ENCODE measurements around the gene ZGLP1. TPM values are rescaled to one million over a fixed set of nuclear protein-coding genes. Genes with fewer than 3 reads are reported as not detected.

Gene ZGLP1
- total RNA-seq, 1 donor from 2014 or later = 0.35 TPM

- H3K4me3 ChIP-seq (ENCODE audit: low read depth, low read length) = no peak overlapping the region
- DNase-seq (ENCODE audit: low read depth) = peak; percentile 58
- no peak for TF ChIP-seq CTCF (conservative IDR thresholded peaks at IDR 0.05; ENCODE audit: low read depth, low read length)
Measured at GRCh38 chr19:10260141-10260584, 49.5 kb downstream of the ZGLP1 start.

GRCh38 chr19:10259162-10259905 is 50.3 kb downstream of the ZGLP1 start:
- no peak overlapping the region for H3K4me3 ChIP-seq (ENCODE audit: low read depth, low read length)
- peak; percentile 81 for TF ChIP-seq CTCF (conservative IDR thresholded peaks at IDR 0.05; ENCODE audit: low read depth, low read length)
- no peak for DNase-seq (ENCODE audit: low read depth)

GRCh38 chr19:10258080-10258710 is 51.4 kb downstream of the ZGLP1 start:
- no peak for TF ChIP-seq CTCF (conservative IDR thresholded peaks at IDR 0.05; ENCODE audit: low read depth, low read length)
- no peak for DNase-seq (ENCODE audit: low read depth)
- H3K4me3 ChIP-seq (ENCODE audit: low read depth, low read length) = no peak overlapping the region

GRCh38 chr19:10256970-10257615 is 52.5 kb downstream of the ZGLP1 start:
- no peak overlapping the region for H3K4me3 ChIP-seq (ENCODE audit: low read depth, low read length)
- no peak for TF ChIP-seq CTCF (conservative IDR thresholded peaks at IDR 0.05; ENCODE audit: low read depth, low read length)
- no peak for DNase-seq (ENCODE audit: low read depth)

GRCh38 chr19:10256551-10256950 is 53.1 kb downstream of the ZGLP1 start:
- H3K4me3 ChIP-seq (ENCODE audit: low read depth, low read length) = no peak overlapping the region
- TF ChIP-seq CTCF (conservative IDR thresholded peaks at IDR 0.05; ENCODE audit: low read depth, low read length) = no peak
- no peak for DNase-seq (ENCODE audit: low read depth)

- H3K4me3 ChIP-seq (ENCODE audit: low read depth, low read length) = no peak overlapping the region
- TF ChIP-seq CTCF (conservative IDR thresholded peaks at IDR 0.05; ENCODE audit: low read depth, low read length) = no peak
- DNase-seq (ENCODE audit: low read depth) = no peak
Measured at GRCh38 chr19:10255358-10255757, 54.3 kb downstream of the ZGLP1 start.

Other genes starting within 250 kb of the ZGLP1 start
- gene SHFL, start 223.5 kb downstream of the ZGLP1 start, total RNA-seq = 10.3 and 28.7 TPM in 2 replicates
- gene ANGPTL6, start 207.1 kb downstream of the ZGLP1 start, total RNA-seq = 0.22 and 0.23 TPM in 2 replicates
- gene PPAN, start 203.5 kb downstream of the ZGLP1 start, total RNA-seq = 38.1 and 59.6 TPM in 2 replicates
- 2.0 and 4.5 TPM in 2 replicates for gene P2RY11, start 198.1 kb downstream of the ZGLP1 start, total RNA-seq
- 229 and 283 TPM in 2 replicates for gene EIF3G, start 189.9 kb downstream of the ZGLP1 start, total RNA-seq
- gene DNMT1, start 114.9 kb downstream of the ZGLP1 start, total RNA-seq = 154 and 198 TPM in 2 replicates
- 2.5 and 3.0 TPM in 2 replicates for gene S1PR2, start 78.5 kb downstream of the ZGLP1 start, total RNA-seq
- gene MRPL4, start 57.6 kb downstream of the ZGLP1 start, total RNA-seq = 104 and 156 TPM in 2 replicates
- gene ICAM1, start 38.7 kb downstream of the ZGLP1 start, total RNA-seq = 17.1 and 36.3 TPM in 2 replicates
- not detected in 2 replicates for gene ICAM4, start 22.9 kb downstream of the ZGLP1 start, total RNA-seq
- gene ICAM5, start 19.9 kb downstream of the ZGLP1 start, total RNA-seq = 0.14 TPM in 1 of 2 replicates, not detected in the other
- gene FDX2, start 6.2 kb upstream of the ZGLP1 start, total RNA-seq = 48.2 and 57.6 TPM in 2 replicates
- 29.5 and 34.1 TPM in 2 replicates for gene RAVER1, start 23.7 kb upstream of the ZGLP1 start, total RNA-seq
- gene ICAM3, start 29.8 kb upstream of the ZGLP1 start, total RNA-seq = 3.4 and 3.8 TPM in 2 replicates
- gene TYK2, start 70.8 kb upstream of the ZGLP1 start, total RNA-seq = 95.4 and 103 TPM in 2 replicates
- 155 and 262 TPM in 2 replicates for gene CDC37, start 93.7 kb upstream of the ZGLP1 start, total RNA-seq
- gene PDE4A, start 110.7 kb upstream of the ZGLP1 start, total RNA-seq = 0.40 and 2.0 TPM in 2 replicates
- gene KEAP1, start 193.5 kb upstream of the ZGLP1 start, total RNA-seq = 41.2 and 76.0 TPM in 2 replicates
- gene S1PR5, start 207.6 kb upstream of the ZGLP1 start, total RNA-seq = not detected in 2 replicates
- 31.4 and 35.9 TPM in 2 replicates for gene ATG4D, start 234.1 kb upstream of the ZGLP1 start, total RNA-seq

All from epithelial cell of proximal tubule (primary cell).